HEK293 (cell line): ENCODE results near the gene ZNF625.

Experiments
- GLI4 ChIP-seq: fragments of 450-650 bp; formaldehyde crosslinking; IDR thresholded peaks from 2 replicates; pipeline ENCODE4 v1.5.1; 2016; ENCODE audit warnings: missing biosample characterization, missing genetic modification characterization
- KLF10 ChIP-seq: fragments of 450-650 bp; IDR thresholded peaks from 2 replicates; pipeline ENCODE4 v1.5.1; 2018; ENCODE audit warnings: missing biosample characterization, mild to moderate bottlenecking, missing genetic modification characterization
- KLF7 ChIP-seq: fragments of 450-650 bp; formaldehyde crosslinking; IDR thresholded peaks from 2 replicates; pipeline ENCODE4 v1.5.1; 2016; ENCODE audit warnings: missing biosample characterization, missing genetic modification characterization, borderline replicate concordance
- OSR2 ChIP-seq: fragments of 450-650 bp; formaldehyde crosslinking; IDR thresholded peaks from 2 replicates; pipeline ENCODE4 v1.5.1; 2016; ENCODE audit warnings: missing biosample characterization, missing genetic modification characterization
- PBX3 ChIP-seq: sonication (generic); formaldehyde crosslinking; IDR thresholded peaks from 2 replicates; pipeline ENCODE4 v1.8.1; 2022; ENCODE audit warnings: mild to moderate bottlenecking, moderate library complexity, missing genetic modification reagents
- ZBTB26 ChIP-seq: fragments of 450-650 bp; formaldehyde crosslinking; optimal IDR thresholded peaks from 2 replicates; pipeline ENCODE3; 2016; ENCODE audit warnings: missing biosample characterization, mild to moderate bottlenecking, missing genetic modification characterization
- ZBTB49 ChIP-seq: fragments of 450-650 bp; formaldehyde crosslinking; IDR thresholded peaks from 2 replicates; pipeline ENCODE4 v1.5.1; 2016; ENCODE audit warnings: missing biosample characterization, missing genetic modification characterization, low read depth
- ZNF169 ChIP-seq: fragments of 450-650 bp; formaldehyde crosslinking; IDR thresholded peaks from 2 replicates; pipeline ENCODE4 v1.5.1; 2016; ENCODE audit warnings: missing biosample characterization, missing genetic modification characterization
- ZNF202 ChIP-seq: fragments of 450-650 bp; formaldehyde crosslinking; IDR thresholded peaks from 2 replicates; pipeline ENCODE4 v1.5.1; 2016; ENCODE audit warnings: missing biosample characterization, missing genetic modification characterization, borderline replicate concordance
- ZNF341 ChIP-seq: fragments of 450-650 bp; formaldehyde crosslinking; IDR thresholded peaks from 2 replicates; pipeline ENCODE4; 2016; ENCODE audit warnings: low read depth, missing biosample characterization, missing genetic modification characterization
- ZNF48 ChIP-seq: fragments of 450-650 bp; formaldehyde crosslinking; IDR thresholded peaks from 2 replicates; pipeline ENCODE4 v1.5.1; 2016; ENCODE audit warnings: missing biosample characterization, missing genetic modification characterization
- ZNF501 ChIP-seq: fragments of 450-650 bp; formaldehyde crosslinking; IDR thresholded peaks from 2 replicates; pipeline ENCODE4 v1.5.1; 2016; ENCODE audit warnings: missing biosample characterization, missing genetic modification characterization
- ZNF596 ChIP-seq: fragments of 450-650 bp; IDR thresholded peaks from 2 replicates; pipeline ENCODE4 v1.5.0; 2018; ENCODE audit warnings: missing biosample characterization, mild to moderate bottlenecking, missing genetic modification characterization, moderate library complexity
- ZNF621 ChIP-seq: fragments of 450-650 bp; formaldehyde crosslinking; IDR thresholded peaks from 2 replicates; pipeline ENCODE4 v1.5.1; 2017; ENCODE audit warnings: missing biosample characterization, missing genetic modification characterization
- ZNF664 ChIP-seq: fragments of 450-650 bp; formaldehyde crosslinking; IDR thresholded peaks from 2 replicates; pipeline ENCODE4 v1.5.1; 2016; ENCODE audit warnings: missing biosample characterization, missing genetic modification characterization
- ZNF704 ChIP-seq: fragments of 450-650 bp; formaldehyde crosslinking; IDR thresholded peaks from 2 replicates; pipeline ENCODE4 v1.5.1; 2016; ENCODE audit warnings: missing biosample characterization, missing genetic modification characterization
- ZNF791 ChIP-seq: fragments of 450-650 bp; formaldehyde crosslinking; IDR thresholded peaks from 2 replicates; pipeline ENCODE4 v1.5.1; 2016; ENCODE audit warnings: missing biosample characterization, missing genetic modification characterization
- ZNF792 ChIP-seq: fragments of 450-650 bp; formaldehyde crosslinking; IDR thresholded peaks from 2 replicates; pipeline ENCODE4 v1.5.1; 2016; ENCODE audit warnings: missing biosample characterization, missing genetic modification characterization
- ZNF830 ChIP-seq: fragments of 450-650 bp; IDR thresholded peaks from 2 replicates; pipeline ENCODE4 v1.5.0; 2018; ENCODE audit warnings: missing biosample characterization, missing genetic modification characterization, low read depth, mild to moderate bottlenecking, moderate library complexity
- TF ChIP-seq, protein P1 (sequence below): fragments of 450-650 bp; formaldehyde crosslinking; IDR thresholded peaks from 2 replicates; pipeline ENCODE4 v1.5.1; 2016; ENCODE audit warnings: missing biosample characterization, missing genetic modification characterization

Gene ZNF625

DNA sequence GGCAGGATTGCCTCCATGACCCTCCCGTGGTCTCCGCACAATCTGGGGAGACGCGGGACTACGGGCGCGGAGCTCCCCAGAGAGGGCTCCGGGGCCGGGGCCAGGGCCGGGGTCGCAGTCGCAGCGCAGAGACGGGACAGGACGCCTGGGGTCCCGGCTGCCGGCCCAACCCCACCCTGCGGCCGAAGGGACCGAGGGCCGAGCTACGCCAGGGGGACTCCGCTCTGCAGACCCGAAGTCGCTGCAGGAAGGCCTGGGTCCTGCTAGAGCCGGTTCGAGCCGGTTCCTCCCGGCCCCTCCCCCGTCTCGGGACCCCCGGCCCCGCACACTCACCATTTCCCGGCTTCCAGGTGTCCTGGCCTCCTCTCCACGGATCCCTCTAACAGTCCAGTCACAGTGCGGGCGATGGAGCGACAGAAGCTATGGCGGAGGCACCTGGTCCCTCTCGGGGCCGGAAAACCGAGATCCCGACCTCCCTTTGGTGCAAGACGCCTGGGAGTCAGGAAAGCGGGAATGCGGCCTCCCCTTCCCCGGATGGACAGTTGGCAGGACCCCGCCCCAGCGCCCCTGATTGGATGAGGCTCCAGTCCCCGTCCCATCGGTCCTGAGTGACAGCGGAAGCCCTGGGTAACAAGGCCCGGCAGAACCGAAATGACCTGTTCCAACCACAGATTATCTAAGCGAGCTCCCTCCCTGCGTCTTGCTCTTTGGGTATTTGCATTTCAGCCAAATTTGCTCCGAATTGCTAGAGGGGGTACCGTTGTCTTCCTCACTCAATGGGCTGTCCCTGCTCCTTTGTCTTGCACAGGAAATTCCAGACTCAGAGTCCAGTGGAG is at the start of gene ZNF625 (continued):
- TF ChIP-seq ZBTB49 (no peak), ZNF169 (tag by site-specific recombination) (0 out of 2 replicates have a peak, but pooled peaks have one; percentile 51), GLI4 (tag by site-specific recombination) (peak; percentile 68; the same call in 1 of the 2 replicates), ZBTB26 (tag by site-specific recombination) (peak; percentile 34), KLF7 (tag by site-specific recombination) (no peak), ZNF792 (tag by site-specific recombination) (0 out of 2 replicates have a peak, but pooled peaks have one; percentile 55), ZNF791 (tag by site-specific recombination) (no peak), ZNF202 (tag by site-specific recombination) (no peak), KLF10 (tag by site-specific recombination) (no peak), PBX3 (CRISPR knock-in tag) (0 out of 2 replicates have a peak, but pooled peaks have one; percentile 42), ZNF341 (tag by site-specific recombination) (peak; percentile 75), ZNF596 (no peak), ZNF501 (tag by site-specific recombination) (peak; percentile 61; the same call in 1 of the 2 replicates), ZNF664 (tag by site-specific recombination) (no peak), ZNF48 (tag by site-specific recombination) (no peak), ZNF830 (no peak), ZNF621 (tag by site-specific recombination) (no peak), ZNF704 (tag by site-specific recombination) (0 out of 2 replicates have a peak, but pooled peaks have one; percentile 22), OSR2 (no peak)
- TF ChIP-seq, protein P1, sequence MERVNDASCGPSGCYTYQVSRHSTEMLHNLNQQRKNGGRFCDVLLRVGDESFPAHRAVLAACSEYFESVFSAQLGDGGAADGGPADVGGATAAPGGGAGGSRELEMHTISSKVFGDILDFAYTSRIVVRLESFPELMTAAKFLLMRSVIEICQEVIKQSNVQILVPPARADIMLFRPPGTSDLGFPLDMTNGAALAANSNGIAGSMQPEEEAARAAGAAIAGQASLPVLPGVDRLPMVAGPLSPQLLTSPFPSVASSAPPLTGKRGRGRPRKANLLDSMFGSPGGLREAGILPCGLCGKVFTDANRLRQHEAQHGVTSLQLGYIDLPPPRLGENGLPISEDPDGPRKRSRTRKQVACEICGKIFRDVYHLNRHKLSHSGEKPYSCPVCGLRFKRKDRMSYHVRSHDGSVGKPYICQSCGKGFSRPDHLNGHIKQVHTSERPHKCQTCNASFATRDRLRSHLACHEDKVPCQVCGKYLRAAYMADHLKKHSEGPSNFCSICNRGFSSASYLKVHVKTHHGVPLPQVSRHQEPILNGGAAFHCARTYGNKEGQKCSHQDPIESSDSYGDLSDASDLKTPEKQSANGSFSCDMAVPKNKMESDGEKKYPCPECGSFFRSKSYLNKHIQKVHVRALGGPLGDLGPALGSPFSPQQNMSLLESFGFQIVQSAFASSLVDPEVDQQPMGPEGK, result peak; percentile 77
- TF ChIP-seq, all 188 proteins: peak for 45
